HG03558 (cell line): ENCODE data around the gene PROC.

Experiments
- ATAC-seq: cut with Tn5 transposase; IDR thresholded peaks from one replicate; pipeline ENCODE4 v1.9.1; 2021; ENCODE audit warnings: moderate number of reproducible peaks; ENCODE audit not compliant: unreplicated experiment; ENCODE audit errors: extremely low read depth

The PROC gene

GRCh38 chr2:127418300-127419111 lies at the start of gene PROC:
Gene PROC (plus strand): TSS chr2:127418427. CDS start chr2:127419943, 1,516 bp downstream.
- no peak for ATAC-seq

DNA sequence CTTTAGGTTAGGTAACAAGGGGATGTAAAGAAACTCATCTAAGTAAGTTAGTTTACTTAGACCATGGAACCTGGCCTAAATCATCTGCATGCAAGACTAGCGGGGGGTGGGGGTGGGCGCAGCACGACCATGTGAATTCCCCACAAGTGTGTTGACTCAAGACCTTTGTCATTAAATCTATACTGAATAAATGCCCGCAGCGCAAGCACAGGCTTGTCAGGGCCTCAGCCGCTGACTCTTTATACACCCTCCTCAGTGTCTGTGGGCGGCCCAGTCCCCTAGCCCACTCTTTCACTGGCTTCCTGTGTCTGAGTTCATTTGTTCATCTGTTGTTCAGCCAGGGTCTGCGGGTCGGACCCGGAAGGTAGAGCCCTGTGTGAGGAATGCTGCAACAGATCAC lies 48.2 kb upstream of the PROC start:
- ATAC-seq = no peak

- no peak for ATAC-seq
Observed at GRCh38 chr2:127371037-127371436, 47.2 kb upstream of the PROC start.

DNA sequence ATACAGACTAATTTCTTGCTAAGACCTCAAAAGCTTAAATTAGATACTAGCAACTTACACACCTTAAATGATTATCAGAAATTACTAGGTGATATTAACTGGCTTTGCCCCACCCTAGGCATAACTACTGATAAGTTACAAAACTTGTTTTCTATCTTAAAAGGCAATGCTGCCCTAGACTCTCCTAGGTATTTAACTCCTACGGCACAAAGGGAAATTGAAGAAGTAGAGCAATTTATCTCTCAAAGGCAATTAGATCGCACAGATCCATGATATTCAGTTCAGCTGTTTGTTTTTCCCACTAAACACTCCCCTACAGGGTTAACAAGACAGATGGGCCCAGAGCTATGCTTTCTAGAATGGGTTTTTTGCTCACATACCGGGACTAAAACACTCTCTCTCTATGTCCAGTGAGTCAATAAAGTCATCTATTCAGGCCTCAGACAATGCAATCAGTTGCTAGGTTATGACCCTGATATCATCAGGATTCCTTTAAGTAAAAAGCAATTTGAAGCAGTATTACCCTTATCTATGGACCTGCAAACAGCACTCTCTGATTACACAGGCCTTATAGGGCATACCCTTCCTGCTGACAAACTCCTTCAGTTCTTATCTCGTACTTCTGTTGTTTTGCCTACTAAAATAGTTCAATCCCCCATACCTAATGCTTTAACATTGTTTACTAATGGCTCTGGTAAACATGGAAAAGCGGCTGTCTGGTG lies 44.7 kb upstream of the PROC start:
- ATAC-seq = no peak

DNA sequence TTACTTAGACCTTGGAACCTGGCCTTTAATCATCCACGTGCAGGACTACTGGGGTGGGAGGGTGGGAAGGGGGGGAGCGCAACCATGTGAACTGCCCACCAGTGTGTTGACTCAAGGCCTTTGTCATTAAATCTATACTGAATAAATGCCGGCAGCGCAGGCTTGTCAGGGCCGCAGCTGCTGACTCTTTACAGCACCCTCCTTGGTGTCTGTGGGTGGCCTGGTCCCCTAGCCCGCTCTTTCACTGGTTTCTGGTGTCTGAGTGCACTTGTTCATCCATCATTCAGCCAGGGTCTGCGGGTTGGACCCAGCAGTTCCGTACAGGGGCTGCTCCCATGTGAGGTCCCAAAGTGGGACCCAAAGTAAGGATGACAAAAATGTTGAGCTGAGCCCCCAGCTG lies 42.0 kb upstream of the PROC start:
- ATAC-seq = no peak

DNA sequence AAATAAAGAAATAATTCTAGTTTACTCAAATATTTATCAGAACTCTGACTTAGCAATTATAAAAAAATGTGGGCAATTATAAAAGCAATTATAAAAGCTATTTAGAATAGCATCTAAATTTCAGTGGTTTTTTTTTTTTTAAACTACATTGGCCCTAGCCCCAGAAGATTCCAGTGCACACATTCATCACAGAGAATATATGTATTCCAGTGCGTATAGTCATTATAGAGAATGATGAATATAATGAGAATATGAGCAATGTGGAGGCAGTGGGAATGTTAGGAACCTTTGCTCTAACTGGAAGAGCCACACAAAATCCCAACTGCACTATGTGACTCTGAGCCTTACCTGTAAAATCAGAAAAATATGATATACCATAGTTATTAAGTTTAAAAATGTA lies 41.0 kb upstream of the PROC start:
- no peak for ATAC-seq

- no peak for ATAC-seq
Observed at GRCh38 chr2:127378720-127379119, 39.5 kb upstream of the PROC start.

- peak; percentile 45 for ATAC-seq
Observed at GRCh38 chr2:127379712-127380355, 38.4 kb upstream of the PROC start.

DNA sequence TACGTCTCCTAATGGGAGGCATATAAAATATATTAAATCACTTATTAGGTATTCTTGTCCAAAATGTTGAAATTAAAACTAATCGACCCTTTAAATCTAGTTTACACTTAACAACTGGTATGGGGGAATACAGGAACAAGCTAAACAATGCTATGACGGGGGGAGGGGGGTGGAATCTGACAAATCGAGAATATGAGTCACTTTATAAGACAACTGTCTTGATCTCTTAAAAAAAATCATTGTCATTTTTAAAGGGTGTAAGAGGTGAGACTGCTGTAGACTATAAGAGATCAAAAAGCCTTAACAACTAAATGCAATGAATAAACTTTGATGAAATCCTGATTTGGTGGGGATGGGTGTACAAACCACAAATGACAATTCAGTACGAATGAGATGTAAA lies 36.5 kb upstream of the PROC start:
- no peak for ATAC-seq

- no peak for ATAC-seq
Observed at GRCh38 chr2:127382831-127383230, 35.4 kb upstream of the PROC start.

DNA sequence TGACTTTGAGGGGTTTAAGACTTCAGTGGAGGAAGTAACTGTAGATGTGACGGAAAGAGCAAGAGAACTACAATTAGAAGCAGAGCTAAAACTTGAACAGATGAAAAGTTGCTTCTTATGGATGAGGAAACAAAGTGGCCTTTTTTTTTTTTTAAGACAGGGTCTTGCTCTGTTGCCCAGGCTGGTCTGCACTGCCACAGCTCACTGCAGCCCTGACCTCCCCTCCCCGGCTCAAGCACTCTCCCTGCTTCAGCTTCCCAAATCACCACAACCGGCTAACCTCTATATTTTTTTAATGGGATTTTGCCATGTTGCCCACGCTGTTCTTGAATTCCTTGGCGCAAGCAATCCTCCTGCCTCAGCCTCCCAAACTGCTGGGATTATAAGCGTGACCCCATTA lies 33.7 kb upstream of the PROC start:
- ATAC-seq = no peak

- ATAC-seq = no peak
Observed at GRCh38 chr2:127386246-127386645, 32.0 kb upstream of the PROC start.

- peak; percentile 34 for ATAC-seq
Observed at GRCh38 chr2:127386764-127387654, 31.2 kb upstream of the PROC start.

DNA sequence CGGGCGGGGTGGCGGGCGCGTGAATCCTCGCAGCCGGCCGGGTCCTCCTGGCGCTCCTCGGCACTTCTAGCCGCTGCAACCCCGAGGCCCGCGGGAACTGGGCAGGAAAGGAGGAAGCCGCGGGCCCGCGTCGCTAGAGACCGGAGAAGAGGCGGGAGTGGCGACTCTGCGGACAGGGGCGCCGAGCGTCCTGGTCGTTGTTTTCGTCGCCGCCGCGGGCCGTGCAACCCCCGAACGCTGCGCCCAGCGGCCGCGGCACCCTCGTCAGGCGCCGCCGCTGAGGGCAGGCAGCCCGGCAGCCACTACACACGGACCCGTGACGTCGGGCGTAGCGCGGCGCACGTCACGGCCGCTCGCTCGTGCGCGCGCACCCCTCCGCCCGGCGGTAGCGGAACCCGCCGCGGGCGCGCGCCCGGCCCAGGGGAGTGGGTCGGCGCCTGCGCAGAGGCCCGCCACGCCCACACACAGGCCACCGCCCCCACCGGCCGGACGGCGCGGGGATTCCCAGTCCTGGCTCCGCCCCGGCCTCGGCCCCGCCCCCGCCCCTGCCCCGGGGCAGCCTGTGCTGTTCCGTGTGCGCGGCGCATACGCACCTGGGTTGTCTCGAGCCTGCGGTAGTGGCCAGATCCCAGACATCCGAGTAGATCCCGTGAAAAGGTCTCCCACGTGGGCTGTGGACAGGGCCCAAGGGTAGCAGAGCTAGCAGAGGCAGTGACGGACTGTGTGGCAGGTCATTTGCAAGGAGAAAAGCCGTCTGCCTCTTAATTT lies 30.4 kb upstream of the PROC start, which contains the start of gene MAP3K2:
TSS of gene MAP3K2 (minus strand) at position 321 of the 768 bp plus-strand sequence. CDS start 44,846 bp downstream, outside the sequence.
- peak; percentile 54 for ATAC-seq

DNA sequence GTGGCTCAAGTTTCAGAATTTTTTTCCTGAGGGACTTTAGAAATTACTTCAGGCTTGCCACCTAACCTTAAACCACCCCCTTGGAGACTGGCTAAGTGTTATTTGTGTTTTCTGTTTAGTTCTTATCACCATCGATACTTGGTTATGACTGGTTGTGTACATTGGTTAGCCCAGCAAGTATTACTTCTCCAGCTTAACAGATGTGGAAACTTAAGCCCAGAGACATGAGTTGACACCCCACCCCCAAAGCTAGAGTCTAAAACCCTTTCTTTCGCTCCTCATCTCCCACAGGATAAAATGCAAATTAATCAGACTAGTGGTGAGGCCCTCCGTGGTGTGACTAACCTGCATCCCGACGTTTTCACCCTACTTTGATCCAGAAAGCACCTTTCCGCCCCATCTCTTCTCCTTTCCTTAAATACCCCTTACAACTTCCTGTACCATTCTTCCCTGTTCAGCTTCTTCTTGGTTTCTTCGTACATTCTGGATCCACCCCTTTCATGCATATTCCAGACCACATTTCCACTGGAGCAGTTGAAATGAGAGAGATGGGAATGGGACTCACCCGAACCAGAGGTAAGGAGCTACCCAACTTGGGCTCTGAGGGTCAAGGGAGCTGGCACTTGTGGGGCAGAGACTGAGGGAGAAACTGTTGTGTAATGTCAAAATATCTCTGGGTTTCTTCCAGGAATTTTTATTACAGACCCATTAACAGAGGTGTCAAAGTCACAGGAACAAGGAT lies 29.6 kb upstream of the PROC start:
- peak; percentile 4 for ATAC-seq

DNA sequence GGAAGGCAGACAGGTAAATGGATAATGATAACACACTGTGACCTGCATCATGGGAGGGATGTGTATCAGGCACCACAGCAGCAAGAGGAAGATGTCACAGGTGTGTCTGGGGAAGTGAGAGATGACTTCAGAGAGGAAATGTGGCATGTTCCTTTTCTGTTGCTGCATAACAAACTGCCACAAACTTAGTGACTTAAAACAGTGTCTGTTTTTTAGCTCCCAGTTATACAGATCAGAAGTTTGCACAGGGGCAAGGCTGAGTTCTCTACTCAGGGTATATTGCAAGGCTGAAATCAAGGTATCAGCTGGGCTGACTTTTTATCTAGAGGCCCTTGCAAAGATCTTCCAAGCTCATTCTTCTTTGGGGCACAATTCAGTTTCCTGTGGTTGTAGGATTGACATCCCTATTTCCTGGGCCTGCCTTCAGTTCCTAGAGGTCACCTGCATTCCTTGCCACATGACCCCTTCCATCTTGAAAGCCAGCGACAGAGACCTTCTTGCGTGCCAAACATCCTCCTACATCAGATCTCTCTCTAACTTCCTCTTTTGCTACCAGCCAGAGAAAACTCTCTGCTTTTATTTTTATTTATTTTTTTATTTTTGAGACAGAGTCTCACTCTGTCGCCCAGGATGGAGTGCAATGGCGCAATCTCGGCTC lies 28.3 kb upstream of the PROC start:
- ATAC-seq = no peak

DNA sequence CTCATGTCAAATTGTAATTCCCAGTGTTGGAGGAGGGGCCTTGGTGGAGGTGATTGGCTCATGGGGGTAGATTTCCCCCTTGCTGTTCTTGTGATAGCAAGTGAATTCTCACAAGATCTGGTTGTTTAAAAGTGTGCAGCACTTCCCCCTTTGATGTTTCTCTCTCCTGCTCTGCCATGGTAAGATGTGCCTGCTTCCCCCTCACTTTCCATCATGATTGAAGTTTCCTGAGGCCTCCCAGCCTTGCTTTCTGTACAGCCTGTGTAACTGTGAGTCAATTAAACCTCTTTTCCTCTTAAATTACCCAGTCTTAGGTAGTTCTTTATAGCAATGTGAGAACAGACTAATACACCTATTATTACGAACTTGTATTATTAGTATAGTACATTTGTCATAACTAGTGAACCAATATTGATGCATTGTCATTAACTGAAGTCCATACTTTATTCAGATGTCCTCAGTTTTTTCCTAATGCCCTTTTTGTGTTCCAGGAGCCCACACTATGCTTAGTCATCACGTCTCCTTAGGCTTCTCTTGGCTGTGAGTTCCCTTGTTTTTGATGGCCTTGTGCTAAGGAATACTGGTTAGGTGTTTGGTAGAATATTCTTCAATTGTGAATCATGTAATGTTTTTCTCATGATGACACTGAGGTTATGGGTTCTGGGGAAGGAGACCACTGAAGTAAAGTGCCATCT lies 25.9 kb upstream of the PROC start:
- ATAC-seq = no peak
